Thyroid gland (tissue), 4 donors: Measurements from ENCODE around the gene MIGA1.
"Not testable (repeated sequence)": the region's sequence is repeated elsewhere in the genome, so short reads cannot be mapped to it uniquely, and the experiment has no call there.

Experiments used
- POLR2A ChIP-seq, 2 donors: fragments of 450-650 bp; IDR thresholded peaks; one replicate each; pipeline ENCODE4 v1.6.1; 2017; ENCODE audit warnings: antibody characterized with exemption in 2 of 2, mild to moderate bottlenecking in 2 of 2, moderate library complexity in 1 of 2
- TF ChIP-seq, protein P1 (sequence below), 6 experiments: fragments of 200-600 bp in 3 of 6; fragments of 450-650 bp in 3 of 6; sonication (generic) in 3 of 6; IDR thresholded peaks; one replicate each; pipeline ENCODE4 v1.5.1; 2016 to 2019; ENCODE audit warnings: antibody characterized with exemption in 6 of 6, mild to moderate bottlenecking in 2 of 6, inconsistent platforms in 1 of 6, moderate library complexity in 1 of 6

DNA sequence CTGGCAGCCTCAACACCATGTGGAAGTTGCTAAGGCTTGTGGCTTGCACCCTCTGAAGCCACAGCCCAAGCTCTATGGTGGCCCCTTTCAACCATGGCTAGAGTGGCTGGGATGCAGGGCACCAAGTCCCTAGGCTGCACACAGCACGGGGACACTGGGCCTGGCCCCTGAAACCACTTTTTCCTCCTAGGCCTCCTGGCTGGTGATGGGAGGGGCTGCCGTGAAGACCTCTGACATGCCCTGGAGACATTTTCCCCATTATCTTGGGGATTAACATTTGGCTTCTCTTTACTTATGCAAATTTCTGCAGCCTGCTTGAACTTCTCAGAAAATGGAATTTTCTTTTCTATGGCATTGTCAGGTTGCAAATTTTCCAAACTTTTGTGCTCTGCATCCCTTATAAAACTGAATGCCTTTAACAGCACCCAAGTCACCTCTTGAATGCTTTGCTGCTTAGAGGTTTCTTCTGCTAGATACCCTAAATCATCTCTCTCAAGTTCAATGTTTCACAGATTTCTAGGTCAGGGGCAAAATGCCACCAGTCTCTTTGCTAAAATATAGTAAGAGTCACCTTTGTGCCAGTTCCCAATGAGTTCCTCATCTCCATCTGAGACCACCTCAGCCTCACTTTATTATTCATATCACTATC, 6.8 kb downstream of the MIGA1 start:
- TF ChIP-seq, protein P1, sequence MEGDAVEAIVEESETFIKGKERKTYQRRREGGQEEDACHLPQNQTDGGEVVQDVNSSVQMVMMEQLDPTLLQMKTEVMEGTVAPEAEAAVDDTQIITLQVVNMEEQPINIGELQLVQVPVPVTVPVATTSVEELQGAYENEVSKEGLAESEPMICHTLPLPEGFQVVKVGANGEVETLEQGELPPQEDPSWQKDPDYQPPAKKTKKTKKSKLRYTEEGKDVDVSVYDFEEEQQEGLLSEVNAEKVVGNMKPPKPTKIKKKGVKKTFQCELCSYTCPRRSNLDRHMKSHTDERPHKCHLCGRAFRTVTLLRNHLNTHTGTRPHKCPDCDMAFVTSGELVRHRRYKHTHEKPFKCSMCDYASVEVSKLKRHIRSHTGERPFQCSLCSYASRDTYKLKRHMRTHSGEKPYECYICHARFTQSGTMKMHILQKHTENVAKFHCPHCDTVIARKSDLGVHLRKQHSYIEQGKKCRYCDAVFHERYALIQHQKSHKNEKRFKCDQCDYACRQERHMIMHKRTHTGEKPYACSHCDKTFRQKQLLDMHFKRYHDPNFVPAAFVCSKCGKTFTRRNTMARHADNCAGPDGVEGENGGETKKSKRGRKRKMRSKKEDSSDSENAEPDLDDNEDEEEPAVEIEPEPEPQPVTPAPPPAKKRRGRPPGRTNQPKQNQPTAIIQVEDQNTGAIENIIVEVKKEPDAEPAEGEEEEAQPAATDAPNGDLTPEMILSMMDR (IDR thresholded peaks at IDR 0.05), result not testable (repeated sequence)
- not testable (repeated sequence) for TF ChIP-seq POLR2A (IDR thresholded peaks at IDR 0.05)
